Measurements from ENCODE around the gene PARD6G. TPM values are rescaled to one million over a fixed set of nuclear protein-coding genes. Genes with fewer than 3 reads are reported as not detected.

The PARD6G gene
- total and polyA plus RNA-seq, 2 of the 8 experiments (the other 6 are each of a cell fraction or from before 2014, with no cell fraction given) = 11.3 to 17.9 TPM

DNA sequence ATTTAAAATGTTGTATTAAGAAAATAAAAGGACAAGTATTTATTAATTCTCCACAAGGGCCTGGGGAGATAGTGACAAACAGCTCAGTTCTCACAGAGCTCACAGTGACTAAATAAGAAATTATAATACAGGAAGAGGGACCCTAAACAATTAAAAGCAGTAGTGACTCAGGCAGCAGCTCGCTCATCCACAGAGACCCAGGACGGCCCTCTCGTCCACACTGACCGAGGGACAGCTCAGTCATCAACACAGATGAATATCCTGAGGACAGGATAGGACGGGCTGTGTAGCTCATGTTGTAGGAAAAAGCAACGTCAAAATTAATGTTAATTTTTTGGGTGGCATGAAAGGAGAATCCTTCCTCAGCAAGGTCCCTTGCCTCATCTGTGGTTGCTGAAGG is 44.1 kb downstream of the PARD6G start (continued):
- TF ChIP-seq TBP (IDR thresholded peaks at IDR 0.05; ENCODE audit: low read depth, low read length) (no peak), JUND (IDR thresholded peaks at IDR 0.05; ENCODE audit: low read length) (no peak)

All from H1 (cell line).